ENCODE results near the gene DHX29. TPM values are rescaled to one million over a fixed set of nuclear protein-coding genes. Genes with fewer than 3 reads are reported as not detected.

The DHX29 gene
- total RNA-seq, 6 experiments from 2014 or later = 35.7 to 45.8 (median 41.7) TPM

GRCh38 chr5:55344392-55344992 lies 37.0 kb upstream of the DHX29 start:
- Mint-ChIP-seq H3K4me3 (no peak overlapping the region), H3K4me1 (ENCODE audit: low read depth) (peaks cover 5% of the 10 kb centered on the region), H3K9me3 (no peaks in the 10 kb centered on the region), H3K27ac (peak overlapping the region; percentile 77), H3K36me3 (ENCODE audit: low read depth) (peaks cover 22% of the 10 kb centered on the region), H3K27me3 (ENCODE audit: insufficient read depth) (no peaks in the 10 kb centered on the region)
- peak; percentile 94 for TF ChIP-seq CTCF (IDR thresholded peaks at IDR 0.05)
- DNase-seq = peak; percentile 61

DNA sequence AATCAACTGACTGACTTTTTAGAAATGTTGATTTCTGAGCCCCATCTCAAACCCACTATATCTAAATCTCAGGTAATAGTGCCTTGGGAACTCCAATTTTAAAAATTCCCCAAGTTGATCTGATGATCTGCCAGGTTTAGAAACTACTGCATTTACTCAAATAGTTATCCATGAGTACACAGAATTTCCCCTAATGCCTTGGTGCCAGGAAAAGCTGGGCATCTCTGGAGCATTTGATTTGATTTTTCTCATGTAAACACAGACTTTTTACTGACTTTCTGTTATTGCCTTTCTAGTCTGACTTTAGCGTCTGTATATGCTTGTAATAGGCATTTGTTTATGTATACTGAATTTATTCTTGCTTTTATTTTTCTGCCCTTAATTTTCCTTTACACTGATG lies 36.1 kb upstream of the DHX29 start:
- H3K9me3 Mint-ChIP-seq = no peaks in the 10 kb centered on the region
- H3K4me3 Mint-ChIP-seq = no peak overlapping the region
- H3K36me3 Mint-ChIP-seq (ENCODE audit: low read depth) = peaks cover 22% of the 10 kb centered on the region
- H3K27ac Mint-ChIP-seq = peak overlapping the region; percentile 77; the same call in 1 of the 2 replicates
- TF ChIP-seq CTCF (IDR thresholded peaks at IDR 0.05) = no peak
- no peaks in the 10 kb centered on the region for H3K27me3 Mint-ChIP-seq (ENCODE audit: insufficient read depth)
- DNase-seq = no peak
- peaks cover 6% of the 10 kb centered on the region for H3K4me1 Mint-ChIP-seq (ENCODE audit: low read depth)

DNA sequence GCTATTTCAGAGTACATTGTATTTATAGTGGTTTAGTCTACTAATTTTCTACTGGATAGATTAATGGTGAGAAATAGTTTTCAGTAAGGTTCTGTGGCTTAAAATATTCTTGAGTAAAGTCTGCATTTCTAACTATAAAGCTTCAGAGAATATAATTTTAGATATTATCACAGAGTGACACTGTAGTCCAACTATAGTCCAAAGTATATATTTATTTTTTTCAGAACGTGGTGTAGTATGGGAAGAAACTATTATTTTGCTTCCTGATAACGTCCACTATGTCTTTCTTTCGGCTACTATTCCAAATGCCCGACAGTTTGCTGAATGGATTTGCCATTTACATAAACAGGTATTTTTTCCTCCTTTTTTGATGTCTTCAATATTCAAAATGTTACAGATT lies 35.6 kb upstream of the DHX29 start:
- H3K27ac Mint-ChIP-seq = no peak overlapping the region; the same call in 1 of the 2 replicates
- H3K4me1 Mint-ChIP-seq (ENCODE audit: low read depth) = peaks cover 11% of the 10 kb centered on the region
- H3K9me3 Mint-ChIP-seq = no peaks in the 10 kb centered on the region
- H3K27me3 Mint-ChIP-seq (ENCODE audit: insufficient read depth) = no peaks in the 10 kb centered on the region
- H3K36me3 Mint-ChIP-seq (ENCODE audit: low read depth) = peaks cover 20% of the 10 kb centered on the region
- H3K4me3 Mint-ChIP-seq = no peak overlapping the region
- no peak for DNase-seq
- no peak for TF ChIP-seq CTCF (IDR thresholded peaks at IDR 0.05)

DNA sequence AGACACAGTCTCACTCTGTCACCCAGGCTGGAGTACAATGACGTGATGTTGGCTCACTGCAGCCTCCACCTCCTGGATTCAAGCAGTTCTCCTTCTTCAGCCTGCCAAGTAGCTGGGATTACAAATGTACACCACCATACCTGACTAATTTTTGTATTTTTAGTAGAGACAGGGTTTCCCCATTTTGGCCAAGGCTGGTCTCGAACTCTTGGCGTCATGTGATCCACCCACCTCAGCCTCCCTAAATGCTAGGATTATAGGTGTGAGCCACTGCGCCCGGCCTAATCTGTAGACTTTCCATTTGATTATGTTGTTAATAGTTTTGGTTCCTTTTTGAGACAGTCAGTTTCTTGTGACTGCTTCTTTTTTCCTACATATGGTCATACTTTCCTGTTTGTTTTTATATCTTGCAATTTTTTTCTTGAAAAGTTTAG lies 31.3 kb upstream of the DHX29 start:
- Mint-ChIP-seq H3K27ac (peak overlapping the region; percentile 42; the same call in 1 of the 2 replicates), H3K4me1 (ENCODE audit: low read depth) (peaks cover 12% of the 10 kb centered on the region), H3K36me3 (ENCODE audit: low read depth) (peaks cover 8% of the 10 kb centered on the region; the same call in 1 of the 2 replicates), H3K4me3 (no peak overlapping the region; the same call in 1 of the 2 replicates), H3K9me3 (no peaks in the 10 kb centered on the region), H3K27me3 (ENCODE audit: insufficient read depth) (no peaks in the 10 kb centered on the region)
- no peak for TF ChIP-seq CTCF (IDR thresholded peaks at IDR 0.05)
- DNase-seq = no peak

- H3K27ac Mint-ChIP-seq = peak overlapping the region; percentile 81
- H3K9me3 Mint-ChIP-seq = no peaks in the 10 kb centered on the region
- no peaks in the 10 kb centered on the region for H3K27me3 Mint-ChIP-seq (ENCODE audit: insufficient read depth)
- peaks cover 13% of the 10 kb centered on the region for H3K36me3 Mint-ChIP-seq (ENCODE audit: low read depth)
- TF ChIP-seq CTCF (IDR thresholded peaks at IDR 0.05) = no peak
- no peak for DNase-seq
- peak overlapping the region; percentile 83; the same call in 1 of the 2 replicates for H3K4me3 Mint-ChIP-seq
- peaks cover 12% of the 10 kb centered on the region for H3K4me1 Mint-ChIP-seq (ENCODE audit: low read depth)
These were observed 30.7 kb upstream of the DHX29 start for GRCh38 chr5:55338092-55338613.

Data from HFFc6 (cell line).